GM21529 (cell line): ENCODE measurements around the gene EGFL6.
"Not testable (repeated sequence)": the region's sequence is repeated elsewhere in the genome, so short reads cannot be mapped to it uniquely, and the experiment has no call there.

Source experiments
- ATAC-seq: cut with Tn5 transposase; IDR thresholded peaks from one replicate; pipeline ENCODE4 v1.9.1; 2021; ENCODE audit not compliant: unreplicated experiment

The EGFL6 gene

DNA sequence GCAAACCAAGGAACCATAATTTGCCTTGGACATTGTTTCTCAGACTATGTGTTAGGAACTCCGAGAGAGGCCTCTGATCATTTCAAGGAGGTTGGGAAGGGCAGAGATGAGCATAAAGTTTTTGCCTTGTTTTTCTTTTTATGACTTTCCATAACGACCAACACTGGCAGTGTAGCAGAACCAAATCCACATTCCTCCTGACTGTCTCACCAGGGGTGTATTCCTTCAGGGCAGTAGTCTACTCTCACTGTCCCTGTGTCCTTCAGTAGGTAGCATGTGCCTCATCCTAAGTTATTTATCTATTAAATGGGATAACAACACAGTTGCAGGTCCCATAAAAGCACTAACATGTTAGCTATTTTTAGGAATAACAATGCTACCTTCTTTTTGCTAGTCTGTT, 20.8 kb downstream of the EGFL6 start:
- no peak for ATAC-seq

DNA sequence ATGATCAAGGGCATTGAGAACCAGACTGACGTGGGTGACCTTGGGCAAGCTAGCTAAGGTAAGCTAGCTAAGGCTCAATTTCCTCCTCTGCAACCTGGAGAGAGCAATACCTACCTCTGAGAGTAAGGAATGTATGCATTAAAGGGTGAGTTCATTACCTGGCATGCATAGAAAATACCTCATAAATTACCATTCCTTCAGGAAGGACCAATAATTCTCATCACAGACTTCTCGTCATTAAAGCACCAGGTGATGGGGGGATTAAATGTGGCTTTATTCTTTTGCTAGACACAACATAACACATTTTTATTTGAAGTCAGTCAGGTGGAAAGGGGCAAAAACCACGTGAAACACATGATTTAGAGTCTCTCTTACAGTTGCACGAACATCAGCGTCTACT, 21.5 kb downstream of the EGFL6 start:
- no peak for ATAC-seq

DNA sequence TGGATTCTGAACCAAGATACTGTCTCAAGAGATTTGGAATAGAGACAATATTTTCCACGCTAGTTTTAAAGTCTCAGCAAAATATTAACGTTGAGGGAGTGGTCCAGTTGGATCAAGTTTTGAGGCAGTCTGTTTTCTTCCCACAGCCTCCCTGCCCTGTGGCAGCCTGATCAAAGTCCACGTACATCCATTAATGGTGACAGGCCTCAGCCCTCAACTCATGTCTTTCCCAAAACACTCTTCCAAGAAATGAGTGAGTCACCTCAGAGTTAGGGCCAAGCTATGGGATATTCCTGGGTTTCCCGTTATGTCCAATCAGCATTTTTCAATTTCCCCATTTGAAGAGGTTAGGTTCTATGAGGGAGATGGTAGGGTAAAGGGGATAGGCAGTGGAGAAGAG, 28.5 kb downstream of the EGFL6 start:
- no peak for ATAC-seq

DNA sequence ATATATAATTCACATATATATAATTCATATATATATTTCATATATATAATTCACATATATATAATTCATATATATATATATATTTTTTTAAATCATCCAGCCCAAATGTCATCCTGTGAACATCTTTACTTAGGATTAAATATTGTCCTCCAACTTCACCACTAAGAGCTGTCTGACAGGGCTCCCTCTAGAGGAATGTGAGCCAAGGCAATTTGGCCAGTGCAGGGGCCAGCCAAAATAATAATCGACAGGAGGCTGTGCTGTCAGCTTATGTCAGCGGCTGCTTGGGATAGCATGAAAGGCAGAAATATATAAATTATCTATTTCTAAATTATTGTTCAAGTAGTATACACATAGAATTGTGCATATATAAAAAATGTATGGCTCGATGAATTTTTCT, 29.5 kb downstream of the EGFL6 start:
- ATAC-seq: no peak

DNA sequence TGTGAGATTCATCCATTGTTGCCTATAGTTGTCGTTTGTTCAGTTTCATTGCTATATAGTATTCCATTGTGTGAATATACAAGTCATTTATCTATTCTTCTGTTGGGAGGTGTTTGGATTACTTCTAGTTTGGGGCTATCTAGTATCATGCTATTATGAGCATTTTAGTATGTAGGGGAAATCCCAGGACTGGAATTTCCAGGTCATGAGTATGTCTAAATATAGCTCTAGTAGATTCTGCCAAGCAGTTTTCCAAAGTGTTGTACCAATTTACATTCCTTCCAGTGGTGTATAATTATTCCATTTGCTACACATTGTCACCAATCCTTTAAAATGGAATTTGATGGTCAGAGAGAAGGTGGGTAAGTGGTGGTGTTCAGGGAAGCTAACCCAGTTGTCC, 30.1 kb downstream of the EGFL6 start:
- ATAC-seq: no peak

DNA sequence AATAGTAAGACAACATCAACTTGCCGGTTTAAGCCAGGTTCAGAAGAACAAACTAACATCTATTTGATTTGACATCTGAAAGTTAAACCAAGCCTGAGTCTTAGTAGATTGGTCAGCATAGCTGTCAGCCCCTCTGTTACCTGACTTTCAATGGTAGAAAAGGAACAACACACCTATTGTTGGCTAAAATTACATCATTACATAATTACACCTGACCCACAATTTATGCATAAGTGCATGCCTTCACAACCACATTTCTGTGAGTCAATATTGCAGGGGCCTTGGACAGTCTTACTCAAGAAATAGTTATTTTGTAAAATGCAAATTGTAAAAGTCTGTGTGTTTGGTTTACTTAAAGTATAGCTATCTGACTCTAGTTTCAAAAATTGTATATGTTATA, 36.2 kb downstream of the EGFL6 start:
- no peak for ATAC-seq

DNA sequence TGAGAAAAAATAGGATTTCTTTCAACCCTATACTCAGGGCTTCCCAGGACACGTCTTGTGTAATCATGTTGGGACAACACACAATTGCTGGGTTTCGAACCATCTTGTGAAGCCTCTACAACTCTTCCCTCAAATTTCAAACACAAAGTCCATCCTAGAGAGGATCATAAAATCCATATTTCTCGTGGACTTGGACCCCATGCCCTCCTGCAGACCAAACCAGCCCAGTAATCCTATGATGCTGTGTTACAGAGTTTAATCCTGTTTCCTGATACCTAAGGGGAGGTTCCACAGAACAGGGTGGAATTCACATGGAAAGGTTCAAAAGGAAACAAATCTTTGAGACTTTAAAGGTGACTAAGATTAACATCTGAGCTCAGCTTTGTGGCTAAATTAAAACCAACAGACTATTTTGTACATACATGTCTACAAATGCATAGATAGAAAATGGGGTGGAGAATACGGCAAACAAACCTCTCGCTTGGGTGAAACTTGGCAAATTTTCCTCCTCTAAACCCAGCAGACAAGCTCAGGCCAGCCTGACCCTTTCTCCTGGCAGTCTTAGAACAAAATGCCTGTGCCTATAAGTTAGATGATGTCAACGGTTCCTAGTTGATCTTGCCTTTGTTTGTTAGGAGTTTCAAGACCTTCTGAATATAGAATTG, 38.1 kb downstream of the EGFL6 start:
- no peak for ATAC-seq

DNA sequence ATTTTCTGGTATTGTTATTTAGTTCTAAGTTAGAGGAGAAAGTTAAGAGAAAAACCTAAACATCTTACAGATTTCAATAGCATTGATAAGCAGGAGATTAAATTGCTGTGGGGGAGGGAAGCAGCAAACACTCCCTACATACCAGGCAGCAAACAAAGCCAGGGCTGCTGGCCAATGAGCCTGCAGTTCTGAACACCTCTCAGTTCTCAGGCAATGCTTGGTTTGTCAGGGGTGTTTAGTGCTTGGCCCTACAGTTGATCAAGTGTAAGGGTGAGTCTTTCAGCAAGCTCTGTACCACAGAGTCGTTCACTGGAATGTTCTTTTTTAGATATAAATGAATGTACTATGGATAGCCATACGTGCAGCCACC, 38.6 kb downstream of the EGFL6 start:
- no peak for ATAC-seq

DNA sequence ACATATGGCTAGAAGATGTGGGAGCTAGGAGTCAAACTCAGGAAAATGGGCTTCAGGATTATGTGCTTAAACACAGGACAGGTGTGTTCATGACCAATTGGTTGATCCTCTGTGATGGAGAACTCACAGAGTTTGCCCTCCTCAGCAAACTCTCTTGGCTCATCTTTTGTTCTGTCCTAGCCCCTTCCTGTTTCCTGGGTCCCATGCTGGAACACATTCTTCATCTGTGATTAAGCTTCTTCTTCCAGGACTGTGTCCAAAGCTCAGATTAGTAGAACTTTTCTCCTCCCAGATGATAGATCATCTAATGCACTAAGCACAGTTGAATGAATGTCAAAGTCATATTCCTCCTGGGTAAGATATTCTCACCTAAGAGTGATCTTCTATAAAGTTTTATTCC, 44.8 kb downstream of the EGFL6 start:
- ATAC-seq: no peak

DNA sequence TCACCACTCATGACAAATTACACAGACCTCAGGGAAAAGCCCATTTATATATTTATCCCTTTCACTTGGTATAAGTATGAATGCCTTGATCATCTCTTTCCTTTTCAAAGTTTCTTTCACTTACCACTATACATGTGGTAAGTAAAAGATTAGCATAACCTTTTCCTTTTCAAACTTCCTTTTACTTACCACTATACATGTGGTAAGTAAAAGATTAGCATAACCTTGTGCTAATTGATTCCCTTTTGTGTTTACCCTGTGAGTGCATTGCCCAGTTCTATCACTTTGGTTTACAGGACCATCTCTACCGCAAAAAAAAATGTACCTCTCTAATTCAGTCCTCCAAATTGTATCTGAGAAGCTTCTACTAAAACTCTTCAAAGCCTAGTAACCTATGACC, 50.8 kb downstream of the EGFL6 start:
- ATAC-seq: no peak

DNA sequence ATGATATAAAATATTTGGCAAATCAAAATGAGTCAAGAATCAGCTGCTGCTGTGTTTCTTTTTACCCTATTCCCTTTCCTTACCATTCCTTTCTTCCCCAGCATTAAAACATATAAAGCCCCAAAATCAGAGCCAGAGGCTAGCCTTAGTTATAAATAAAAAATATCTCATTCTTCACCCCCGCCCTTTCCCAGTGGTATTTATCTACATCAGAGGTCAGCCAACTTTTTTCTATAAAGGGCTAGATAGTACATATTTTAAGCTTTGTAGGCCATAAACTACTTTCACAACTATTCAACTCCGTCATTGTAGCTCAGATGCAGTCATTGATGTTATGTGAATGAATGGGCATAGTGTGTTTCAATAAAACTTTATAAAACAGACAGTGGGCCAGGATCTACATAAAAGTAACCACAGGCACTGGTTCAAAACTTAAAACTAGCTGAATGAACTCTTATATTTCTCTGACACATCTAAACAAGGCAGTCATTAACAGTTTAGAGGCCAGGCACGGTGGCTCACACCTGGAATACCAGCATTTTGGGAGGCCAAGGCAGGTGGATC, 53.1 kb downstream of the EGFL6 start:
- ATAC-seq: no peak

DNA sequence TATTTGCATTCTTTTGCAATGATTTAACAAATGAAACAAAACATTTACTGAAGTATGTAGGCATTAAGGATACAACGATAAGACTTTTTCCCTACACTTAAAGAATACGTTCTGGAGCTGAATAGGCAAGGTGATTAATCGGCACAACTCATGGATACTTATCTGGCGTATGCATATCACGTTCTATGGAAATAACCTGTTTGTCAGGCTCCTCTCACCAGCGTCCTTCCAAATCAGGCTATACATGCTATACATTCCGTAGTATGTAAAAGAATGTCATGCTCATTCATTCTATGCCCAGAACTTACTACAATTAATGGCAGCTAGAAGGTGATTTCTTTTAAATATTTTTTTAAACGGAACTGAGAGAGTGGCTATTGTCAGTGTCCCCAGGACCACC, 57.9 kb downstream of the EGFL6 start:
- no peak for ATAC-seq

DNA sequence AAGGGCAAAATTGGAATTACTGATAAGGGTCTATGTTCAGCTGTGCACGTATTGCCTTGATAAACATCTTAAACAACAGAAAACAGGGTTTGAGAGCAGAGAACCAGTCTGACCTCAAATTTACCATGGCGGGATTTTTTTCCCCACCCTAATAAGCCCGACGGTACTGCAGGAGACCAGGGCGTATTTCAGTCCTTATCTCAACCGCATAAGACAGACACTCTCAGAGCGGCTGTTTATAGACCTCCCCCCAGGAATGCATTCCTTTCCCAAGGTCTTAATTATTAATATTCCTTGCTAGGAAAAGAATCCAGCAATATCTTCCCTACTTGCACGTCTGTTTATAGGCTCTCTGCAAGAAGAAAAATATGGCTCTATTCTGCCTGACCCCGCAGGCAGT, 67.8 kb downstream of the EGFL6 start:
- ATAC-seq: not testable (repeated sequence)

DNA sequence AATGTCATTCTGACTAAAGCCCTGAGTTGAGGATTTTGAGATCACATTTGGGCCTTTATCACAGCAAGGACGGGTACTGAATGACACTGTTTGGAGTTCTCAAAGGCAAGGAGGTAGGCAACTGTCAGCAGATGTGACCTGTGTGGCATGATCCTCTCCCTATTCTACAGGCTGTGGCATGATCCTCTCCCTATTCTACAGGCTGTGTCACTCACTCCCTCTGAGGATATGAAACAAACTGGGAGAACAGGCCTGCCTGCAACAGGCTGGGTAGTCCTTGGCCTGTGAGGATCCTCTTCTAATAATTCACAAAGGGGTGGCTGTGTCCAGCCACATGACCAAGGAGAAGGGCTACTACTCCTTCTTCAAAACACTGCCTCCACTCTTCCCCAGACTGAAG, 68.6 kb downstream of the EGFL6 start:
- no peak for ATAC-seq

DNA sequence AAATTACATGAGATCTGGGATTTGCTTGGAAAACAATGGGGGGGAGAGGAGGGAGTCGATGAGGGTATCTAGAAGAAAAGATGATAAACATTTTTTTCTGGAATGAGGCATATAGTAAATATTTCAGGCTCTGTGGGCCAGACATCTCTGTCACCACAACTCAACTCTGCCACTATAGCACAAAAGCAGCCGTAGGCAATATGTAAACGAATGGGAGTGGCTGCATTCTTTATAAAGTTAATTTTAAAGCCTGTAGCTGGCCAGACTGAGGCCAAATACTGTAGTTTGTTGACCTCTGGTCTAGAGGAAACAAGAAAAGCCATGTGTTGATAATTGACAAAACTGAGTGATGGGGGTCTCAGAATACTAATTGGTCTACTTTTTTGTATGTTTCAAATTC, 69.4 kb downstream of the EGFL6 start:
- no peak for ATAC-seq

DNA sequence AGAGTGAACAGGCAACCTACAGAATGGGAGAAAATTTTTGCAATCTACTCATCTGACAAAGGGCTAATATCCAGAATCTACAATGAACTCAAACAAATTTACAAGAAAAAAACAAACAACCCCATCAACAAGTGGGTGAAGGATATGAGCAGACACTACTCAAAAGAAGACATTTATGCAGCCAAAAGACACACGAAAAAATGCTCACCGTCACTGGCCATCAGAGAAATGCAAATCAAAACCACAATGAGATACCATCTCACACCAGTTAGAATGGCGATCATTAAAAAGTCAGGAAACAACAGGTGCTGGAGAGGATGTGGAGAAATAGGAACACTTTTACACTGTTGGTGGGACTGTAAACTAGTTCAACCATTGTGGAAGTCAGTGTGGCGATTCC, 72.3 kb downstream of the EGFL6 start:
- ATAC-seq: not testable (repeated sequence)

DNA sequence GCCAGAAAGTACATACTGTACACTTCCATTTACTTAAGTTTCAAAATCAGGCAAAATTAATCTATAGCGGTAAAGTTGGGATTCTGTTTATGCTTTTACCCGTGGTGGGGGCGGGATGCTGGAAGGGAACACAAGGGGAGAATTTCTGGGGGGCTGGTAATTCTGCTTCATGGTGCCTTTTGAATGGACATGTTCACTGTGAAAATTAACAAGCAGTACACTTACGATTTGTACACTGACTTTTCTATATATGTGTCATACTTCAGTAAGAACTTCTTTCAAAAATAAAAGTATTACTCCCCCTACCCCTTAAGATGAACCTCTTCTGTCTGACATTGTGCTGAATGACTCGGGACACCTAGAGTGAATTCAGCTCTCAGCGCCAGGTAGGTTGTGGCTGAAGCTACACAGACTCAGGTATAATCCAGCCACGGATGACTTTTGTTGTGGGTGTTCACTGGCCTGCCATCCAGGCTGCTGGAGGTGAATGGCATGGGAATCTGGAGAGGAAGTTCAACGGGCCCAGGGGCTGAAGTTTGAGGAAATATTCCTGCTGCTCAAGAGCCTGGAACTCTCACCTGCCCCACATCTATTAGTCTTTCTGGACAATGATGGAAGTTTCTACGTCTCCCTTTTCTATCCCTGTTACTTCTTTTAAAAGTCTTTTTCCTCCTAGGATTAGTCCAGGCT, 76.2 kb downstream of the EGFL6 start:
- no peak for ATAC-seq

DNA sequence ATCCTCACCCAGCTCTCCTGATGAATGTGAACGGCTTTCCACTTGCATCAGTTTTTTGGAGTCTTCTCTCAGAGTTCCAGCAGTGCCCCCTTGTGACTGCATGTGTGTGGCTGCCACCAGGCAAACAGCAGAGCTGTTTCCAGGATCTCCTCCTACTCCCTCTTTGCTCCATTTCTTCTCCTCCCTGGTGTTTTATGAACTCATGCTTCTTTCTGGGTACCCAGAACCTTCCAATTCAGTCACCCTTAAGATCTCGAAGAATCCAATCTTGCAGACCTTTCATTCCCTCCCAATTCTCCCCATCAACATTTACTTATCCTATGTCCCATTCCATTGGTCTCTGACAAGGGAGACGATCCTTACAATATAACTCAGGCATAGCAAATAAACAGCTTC, 76.8 kb downstream of the EGFL6 start:
- no peak for ATAC-seq

DNA sequence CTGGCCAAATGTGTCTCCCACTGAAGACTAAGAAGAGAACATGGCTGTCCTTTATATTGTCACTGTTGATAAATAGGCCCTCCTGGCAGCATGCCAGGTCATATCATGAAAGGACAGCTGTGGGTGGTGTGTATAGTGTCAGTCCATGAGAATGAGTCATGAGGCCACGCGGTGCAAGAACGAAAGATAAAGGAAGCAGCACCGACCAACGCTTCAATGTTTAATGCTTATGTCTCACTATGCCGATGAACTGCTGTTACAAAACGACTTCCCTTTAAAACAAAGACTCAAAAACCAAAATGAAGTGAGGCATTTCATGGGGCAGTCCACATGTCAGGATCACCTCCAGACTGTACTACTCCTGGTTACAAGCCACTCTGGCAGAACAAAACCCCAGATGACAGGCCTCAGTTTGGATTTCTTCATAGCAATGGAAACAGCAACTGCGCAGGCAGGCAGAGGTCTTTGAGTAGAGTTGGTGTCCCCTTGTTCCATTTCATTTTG, 78.4 kb downstream of the EGFL6 start:
- no peak for ATAC-seq

DNA sequence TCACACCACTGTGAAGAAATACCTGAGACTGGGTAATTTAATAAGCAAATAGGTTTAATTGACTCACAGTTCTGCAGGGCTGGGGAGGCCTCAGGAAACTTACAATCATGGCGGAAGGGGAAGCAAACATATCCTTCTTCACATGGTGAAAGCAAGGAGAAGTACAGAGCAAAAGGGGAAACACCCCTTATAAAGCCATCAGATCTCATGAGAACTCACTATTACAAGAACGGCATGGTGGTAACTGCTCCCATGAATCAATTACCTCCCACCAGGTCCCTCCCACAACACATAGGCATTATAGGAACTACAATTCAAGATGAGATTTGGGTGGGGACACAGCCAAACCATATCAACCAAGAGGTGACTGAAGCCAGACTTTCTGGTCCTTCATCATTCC, 78.9 kb downstream of the EGFL6 start:
- not testable (repeated sequence) for ATAC-seq

DNA sequence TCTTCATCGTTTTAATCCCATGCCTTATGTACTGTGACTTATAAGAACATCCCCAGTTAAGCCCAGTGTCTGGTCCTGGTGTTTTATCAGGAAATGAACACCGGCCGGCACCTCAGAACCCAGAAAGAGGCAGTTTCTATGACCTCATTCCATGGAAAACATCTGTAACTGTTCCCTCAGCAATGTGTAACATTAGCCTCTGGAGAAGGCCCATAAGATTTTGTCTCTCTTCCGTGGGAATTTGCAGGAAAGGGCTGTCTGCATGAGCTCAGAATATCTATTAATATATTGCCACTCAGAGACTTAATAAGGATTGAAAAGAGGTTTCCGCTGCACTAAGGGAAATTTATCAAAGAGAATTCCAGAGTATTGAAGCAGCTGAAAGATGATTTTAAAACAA, 80.4 kb downstream of the EGFL6 start:
- no peak for ATAC-seq

DNA sequence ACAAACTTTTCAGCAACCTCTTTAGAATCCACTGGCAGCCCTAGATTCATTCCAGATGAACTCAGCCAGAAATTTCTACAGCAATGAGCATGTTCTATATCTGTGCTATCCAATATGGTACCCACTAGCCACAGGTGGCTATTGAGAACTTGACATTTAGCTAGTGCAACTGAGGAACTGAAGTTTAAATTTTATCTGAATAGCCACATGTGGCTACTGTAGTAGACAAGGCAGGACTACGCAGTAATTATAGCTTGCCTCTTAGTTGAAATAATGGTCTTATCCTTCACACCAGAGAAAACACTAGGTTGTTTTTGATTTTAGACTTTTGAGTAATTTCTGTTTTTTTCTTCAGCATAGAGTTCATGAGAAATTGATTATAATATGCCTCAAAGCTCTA, 80.9 kb downstream of the EGFL6 start:
- no peak for ATAC-seq

DNA sequence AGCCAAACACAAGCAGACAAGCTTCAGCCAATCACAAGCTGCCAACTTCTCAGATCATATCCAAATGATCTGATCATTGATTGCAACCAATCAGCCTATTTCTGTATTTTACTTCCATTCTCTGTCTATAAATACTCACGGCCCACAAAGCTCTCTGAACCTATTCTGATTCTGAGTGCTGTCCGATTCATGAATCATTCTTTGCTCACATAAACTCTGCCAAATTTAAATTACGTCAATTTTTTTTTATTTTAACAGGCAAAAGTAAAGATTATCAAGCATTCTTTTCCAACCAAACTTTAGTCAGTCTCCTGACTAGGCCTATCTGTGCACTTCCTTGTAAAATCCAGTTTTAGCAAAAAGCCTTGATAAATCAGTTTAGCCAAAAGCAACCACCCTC, 81.7 kb downstream of the EGFL6 start:
- no peak for ATAC-seq
